Fibroblast of skin of right quadriceps (primary cell): ENCODE data around the gene EBI3.
"Not testable (repeated sequence)": the region's sequence is repeated elsewhere in the genome, so short reads cannot be mapped to it uniquely, and the experiment has no call there.

ENCODE experiments used
- DNase-seq: peaks from one replicate; pipeline ENCODE4 v3.0.0-alpha.2; 2013

EBI3 gene

GRCh38 chr19:4279530-4280422, 50.5 kb downstream of the EBI3 start:
- DNase-seq = no peak

GRCh38 chr19:4284176-4284958, 55.0 kb downstream of the EBI3 start:
- DNase-seq = no peak

GRCh38 chr19:4284974-4285373, 55.7 kb downstream of the EBI3 start:
- no peak for DNase-seq

GRCh38 chr19:4286141-4286540, 56.8 kb downstream of the EBI3 start:
- not testable (repeated sequence) for DNase-seq
